ENCODE measurements around the gene SV2A. TPM values are rescaled to one million over a fixed set of nuclear protein-coding genes. Genes with fewer than 3 reads are reported as not detected.

Gene SV2A
- total RNA-seq, 1 donor from 2014 or later, result 0.07 TPM

- POLR2A ChIA-PET, result interaction anchor here (0.5 to 7.3 kb wide), 26 partner anchors 8 to 1574 kb away, joined by 3 to 311 read pairs (median 14); partner anchors contain the start of genes ANP32E, BOLA1, CIART and OTUD7B
- H3K9me3 Mint-ChIP-seq, result no peaks in the 10 kb centered on the region
- intact Hi-C loops (cut with micrococcal nuclease), result loop anchor here (1.0 kb wide), 1 partner anchor 182 kb away; the partner anchor contains the start of gene VPS45
These were observed 32.1 kb downstream of the SV2A start for GRCh38 chr1:149885339-149886120.

DNA sequence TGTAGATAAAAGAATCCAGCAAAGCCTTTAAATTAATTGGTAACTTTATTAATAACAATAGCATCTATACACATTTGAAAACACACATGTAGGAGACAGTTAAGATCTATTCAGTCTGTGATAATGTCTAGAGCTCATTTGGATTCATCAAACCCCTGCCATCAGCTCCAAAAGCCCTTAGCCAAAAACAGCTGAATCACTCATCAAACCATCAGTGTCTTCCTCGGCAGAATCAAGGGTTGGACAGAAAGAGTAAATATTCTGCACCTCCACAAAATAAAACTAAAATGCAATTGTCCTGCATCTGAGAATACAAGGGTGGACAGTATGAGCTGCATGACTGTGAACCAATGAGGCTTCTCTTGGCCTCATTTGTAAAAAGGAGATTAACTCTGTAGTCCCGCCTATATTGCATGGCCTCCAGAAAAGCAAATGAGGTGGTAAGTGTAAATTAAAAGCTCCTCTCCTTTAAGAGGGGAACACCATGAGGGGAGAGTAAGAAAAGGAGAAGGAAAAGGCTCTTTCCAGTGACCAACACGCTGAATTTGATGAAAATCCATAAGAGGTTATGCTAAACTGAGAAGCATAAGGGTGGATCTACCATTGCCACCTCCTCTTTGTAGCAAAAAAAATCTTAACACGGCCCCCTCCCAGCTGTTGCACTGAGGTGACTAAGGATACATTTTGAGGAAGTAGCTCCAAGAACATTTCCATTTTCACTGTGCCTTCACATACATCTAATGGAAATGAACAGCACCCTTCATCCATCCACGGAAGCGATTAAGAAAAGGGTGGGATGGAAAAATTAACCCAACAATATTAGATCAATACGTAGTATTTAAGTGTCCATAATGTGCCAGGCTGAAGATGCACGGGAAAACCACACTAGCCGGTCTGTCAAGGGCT, 33.0 kb downstream of the SV2A start:
- POLR2A ChIA-PET, result interaction anchor here (0.5 to 7.3 kb wide), 11 partner anchors 8 to 1391 kb away, joined by 3 to 311 read pairs (median 65); partner anchors contain the start of genes BOLA1 and SF3B4

More at GRCh38 chr1:149885339-149886120, 32.1 kb downstream of the SV2A start:
- DNase-seq (peak; percentile 47), ATAC-seq (ENCODE audit: low read depth) (peak; percentile 2)
- H3K4me3 Mint-ChIP-seq, result no peak overlapping the region
- H3K36me3 Mint-ChIP-seq (ENCODE audit: low read depth), result peaks cover 2% of the 10 kb centered on the region
- CTCF ChIA-PET, result no interaction called here
- no peak for TF ChIP-seq CTCF (IDR thresholded peaks at IDR 0.05)
- H3K27ac Mint-ChIP-seq, result no peak overlapping the region
- no peaks in the 10 kb centered on the region for H3K27me3 Mint-ChIP-seq
- peaks cover 2% of the 10 kb centered on the region for H3K4me1 Mint-ChIP-seq

GRCh38 chr1:149883598-149884247, 33.9 kb downstream of the SV2A start:
- no peak for TF ChIP-seq CTCF (IDR thresholded peaks at IDR 0.05)
- H3K4me3 Mint-ChIP-seq, result no peak overlapping the region
- no peaks in the 10 kb centered on the region for H3K9me3 Mint-ChIP-seq
- intact Hi-C loops (cut with micrococcal nuclease), result no loop called here
- ChIA-PET POLR2A (interaction anchor here (0.6 to 7.3 kb wide), 4 partner anchors 37 to 1392 kb away, joined by 3 to 311 read pairs (median 98); partner anchors contain the start of gene SF3B4), CTCF (no interaction called here)
- ATAC-seq (ENCODE audit: low read depth) (no peak), DNase-seq (no peak)
- peaks cover 2% of the 10 kb centered on the region for H3K4me1 Mint-ChIP-seq
- H3K27me3 Mint-ChIP-seq, result no peaks in the 10 kb centered on the region
- no peak overlapping the region for H3K27ac Mint-ChIP-seq
- H3K36me3 Mint-ChIP-seq (ENCODE audit: low read depth), result peaks cover 2% of the 10 kb centered on the region

More for the DNA sequence above, 33.0 kb downstream of the SV2A start:
- Mint-ChIP-seq H3K27ac (no peak overlapping the region), H3K27me3 (no peaks in the 10 kb centered on the region), H3K4me1 (peaks cover 2% of the 10 kb centered on the region), H3K36me3 (ENCODE audit: low read depth) (peaks cover 2% of the 10 kb centered on the region), H3K4me3 (no peak overlapping the region), H3K9me3 (no peaks in the 10 kb centered on the region)
- TF ChIP-seq CTCF (IDR thresholded peaks at IDR 0.05), result no peak
- CTCF ChIA-PET, result no interaction called here
- ATAC-seq (ENCODE audit: low read depth) (no peak), DNase-seq (no peak)
- intact Hi-C loops (cut with micrococcal nuclease), result no loop called here

- no peak overlapping the region for H3K4me3 Mint-ChIP-seq
- TF ChIP-seq CTCF (IDR thresholded peaks at IDR 0.05), result no peak
- intact Hi-C loops (cut with micrococcal nuclease), result no loop called here
- POLR2A ChIA-PET, result no interaction called here
- no peak for ATAC-seq (ENCODE audit: low read depth)
- DNase-seq, result no peak
- H3K4me1 Mint-ChIP-seq, result peaks cover 2% of the 10 kb centered on the region
- CTCF ChIA-PET, result no interaction called here
- H3K36me3 Mint-ChIP-seq (ENCODE audit: low read depth), result no peaks in the 10 kb centered on the region
- no peak overlapping the region for H3K27ac Mint-ChIP-seq
- H3K9me3 Mint-ChIP-seq, result no peaks in the 10 kb centered on the region
- no peaks in the 10 kb centered on the region for H3K27me3 Mint-ChIP-seq
These were observed 35.8 kb downstream of the SV2A start for GRCh38 chr1:149881876-149882275.

Measured in activated B cell treated with CpG ODN at 0.5 μM for 24 hours (primary cell).